Esophagus squamous epithelium (tissue), 5 donors: Measurements from ENCODE around the gene EXOC3L2. TPM values are rescaled to one million over a fixed set of nuclear protein-coding genes. Genes with fewer than 3 reads are reported as not detected.
A peak's percentile ranks its signal among the peaks of the same experiment; 100 is the strongest.

ENCODE experiments used
- DNase-seq: peaks from one replicate; lab custom pipeline; 2025; lab: John Stamatoyannopoulos, UW
- H3K27ac ChIP-seq, 4 donors: fragments of 200-600 bp; sonication (generic); one replicate each; pipeline ENCODE4 v1.5.1; 2016 to 2019; ENCODE audit warnings: mild to moderate bottlenecking in 1 of 4
- H3K27me3 ChIP-seq, 4 donors: fragments of 200-600 bp; sonication (generic); 1 replicate in 3 of 4; 2 replicates in 1 of 4; pipeline versions ENCODE4 v1.5.1 to v1.6.0; 2017 to 2021; ENCODE audit warnings: antibody characterized with exemption in 1 of 4
- H3K36me3 ChIP-seq, 3 donors: fragments of 200-600 bp; sonication (generic); one replicate each; pipeline ENCODE4 v1.5.1; 2016 to 2019
- H3K4me1 ChIP-seq, 3 donors: fragments of 200-600 bp; sonication (generic); one replicate each; pipeline ENCODE4 v1.5.1; 2017 to 2019
- H3K4me3 ChIP-seq, 4 donors: fragments of 200-600 bp; sonication (generic); 1 replicate in 3 of 4; 2 replicates in 1 of 4; pipeline ENCODE4 v1.5.1; 2016 to 2019; ENCODE audit warnings: mild to moderate bottlenecking in 2 of 4, moderate library complexity in 1 of 4
- H3K9me3 ChIP-seq, 3 donors: fragments of 200-600 bp; sonication (generic); one replicate each; pipeline ENCODE4 v1.5.1; 2016 to 2019
- CTCF ChIP-seq, 6 experiments: fragments of 450-650 bp in 4 of 6; fragments of 200-600 bp in 2 of 6; sonication (generic) in 2 of 6; IDR thresholded peaks; one replicate each; pipeline ENCODE4 v1.5.1; 2016 to 2019; ENCODE audit warnings: antibody characterized with exemption in 6 of 6, mild to moderate bottlenecking in 4 of 6, moderate library complexity in 4 of 6
- POLR2A ChIP-seq, 4 donors: fragments of 450-650 bp; IDR thresholded peaks; one replicate each; pipeline ENCODE4 v1.6.1; 2017; ENCODE audit warnings: antibody characterized with exemption in 4 of 4, mild to moderate bottlenecking in 4 of 4, moderate library complexity in 3 of 4
- WGBS, 2 donors: methylation state at CpG; one replicate each; pipeline ENCODE4 v1.1.5; 2018; 5-methylcytosine and 5-hydroxymethylcytosine counted together
- intact Hi-C: fragments of 100-400 bp; cut with DNase I; formaldehyde crosslinking; loops from one replicate; pipeline ENCODE4 v1.15.0; 2022
- total RNA-seq, 4 donors: library from RNA; depleted of rRNA; stranded (reverse); fragments of >200 nt; gene quantifications; one replicate each; pipeline ENCODE4 v1.1.0, GENCODE V29; 2016
- donor health status: DM: yes; HTN: yes; CAD: no.

EXOC3L2 gene
- total RNA-seq, 4 donors from 2014 or later = 0.29 to 1.5 (median 0.80) TPM

- no peak for DNase-seq
- H3K36me3 ChIP-seq = no peaks in the 10 kb centered on the region
- peak overlapping the region in 1 of 4 donors; percentile 17 for H3K27ac ChIP-seq
- TF ChIP-seq CTCF (IDR thresholded peaks at IDR 0.05) (peak in 1 of 6 experiments; percentile 25), POLR2A (IDR thresholded peaks at IDR 0.05) (no peak)
- 39 to 42% methylated on average over 4 of the region's 4 CpGs for WGBS, 2 donors
- H3K9me3 ChIP-seq = no peaks in the 10 kb centered on the region
- H3K4me1 ChIP-seq = peaks cover 0 to 11% (median 0%) of the 10 kb centered on the region in 3 donors
- H3K27me3 ChIP-seq = no peaks in the 10 kb centered on the region
- intact Hi-C loops = no loop called here
- no peak overlapping the region for H3K4me3 ChIP-seq
Observed at GRCh38 chr19:45191375-45191774, 53.8 kb downstream of the EXOC3L2 start.

- no peak for DNase-seq
- no peak overlapping the region for H3K4me3 ChIP-seq
- TF ChIP-seq POLR2A (IDR thresholded peaks at IDR 0.05) (no peak), CTCF (IDR thresholded peaks at IDR 0.05) (no peak)
- intact Hi-C loops = no loop called here
- H3K36me3 ChIP-seq = no peaks in the 10 kb centered on the region
- H3K4me1 ChIP-seq = peaks cover 0 to 11% (median 0%) of the 10 kb centered on the region in 3 donors
- no peaks in the 10 kb centered on the region for H3K9me3 ChIP-seq
- 85 to 96% methylated on average over 1 of the region's 1 CpG for WGBS, 2 donors
- H3K27me3 ChIP-seq = no peaks in the 10 kb centered on the region
- H3K27ac ChIP-seq = no peak overlapping the region
Observed at GRCh38 chr19:45189971-45190370, 55.2 kb downstream of the EXOC3L2 start.

GRCh38 chr19:45187421-45188100 lies 57.6 kb downstream of the EXOC3L2 start:
- Histone ChIP-seq H3K4me1 (peaks cover 0 to 16% (median 0%) of the 10 kb centered on the region in 3 donors), H3K4me3 (no peak overlapping the region), H3K27me3 (no peaks in the 10 kb centered on the region), H3K36me3 (no peaks in the 10 kb centered on the region), H3K9me3 (no peaks in the 10 kb centered on the region), H3K27ac (no peak overlapping the region)
- intact Hi-C loops = no loop called here
- no peak for TF ChIP-seq POLR2A (IDR thresholded peaks at IDR 0.05)
- peak; percentile 29 to 61 (median 42) for TF ChIP-seq CTCF (IDR thresholded peaks at IDR 0.05)
- 48% methylated on average over 5 to 11 of the region's 12 CpGs for WGBS, 2 donors
- no peak for DNase-seq

GRCh38 chr19:45186509-45187334 lies 58.5 kb downstream of the EXOC3L2 start:
- no peak for DNase-seq
- Histone ChIP-seq H3K36me3 (peaks cover 0 to 8% (median 0%) of the 10 kb centered on the region in 3 donors), H3K9me3 (no peaks in the 10 kb centered on the region), H3K27ac (no peak overlapping the region), H3K27me3 (no peaks in the 10 kb centered on the region), H3K4me1 (peaks cover 0 to 22% (median 0%) of the 10 kb centered on the region in 3 donors), H3K4me3 (no peak overlapping the region)
- intact Hi-C loops = no loop called here
- 85 to 88% methylated on average over 9 to 10 of the region's 12 CpGs for WGBS, 2 donors
- no peak for TF ChIP-seq POLR2A (IDR thresholded peaks at IDR 0.05)
- no peak for TF ChIP-seq CTCF (IDR thresholded peaks at IDR 0.05)

GRCh38 chr19:45184115-45184514 lies 61.1 kb downstream of the EXOC3L2 start:
- Histone ChIP-seq H3K36me3 (peaks cover 0 to 17% (median 3%) of the 10 kb centered on the region in 3 donors), H3K27ac (no peak overlapping the region)
- TF ChIP-seq CTCF (IDR thresholded peaks at IDR 0.05) (no peak), POLR2A (IDR thresholded peaks at IDR 0.05) (no peak)

More at GRCh38 chr19:45184115-45184514, 61.1 kb downstream of the EXOC3L2 start:
- Histone ChIP-seq H3K27me3 (no peaks in the 10 kb centered on the region), H3K4me1 (peaks cover 18 to 45% (median 21%) of the 10 kb centered on the region in 3 donors), H3K9me3 (no peaks in the 10 kb centered on the region), H3K4me3 (no peak overlapping the region)
- DNase-seq = no peak
- 92 to 98% methylated on average over 4 to 5 of the region's 5 CpGs for WGBS, 2 donors
- intact Hi-C loops = no loop called here
